Measurements from ENCODE around the gene CD4.

The CD4 gene

DNA sequence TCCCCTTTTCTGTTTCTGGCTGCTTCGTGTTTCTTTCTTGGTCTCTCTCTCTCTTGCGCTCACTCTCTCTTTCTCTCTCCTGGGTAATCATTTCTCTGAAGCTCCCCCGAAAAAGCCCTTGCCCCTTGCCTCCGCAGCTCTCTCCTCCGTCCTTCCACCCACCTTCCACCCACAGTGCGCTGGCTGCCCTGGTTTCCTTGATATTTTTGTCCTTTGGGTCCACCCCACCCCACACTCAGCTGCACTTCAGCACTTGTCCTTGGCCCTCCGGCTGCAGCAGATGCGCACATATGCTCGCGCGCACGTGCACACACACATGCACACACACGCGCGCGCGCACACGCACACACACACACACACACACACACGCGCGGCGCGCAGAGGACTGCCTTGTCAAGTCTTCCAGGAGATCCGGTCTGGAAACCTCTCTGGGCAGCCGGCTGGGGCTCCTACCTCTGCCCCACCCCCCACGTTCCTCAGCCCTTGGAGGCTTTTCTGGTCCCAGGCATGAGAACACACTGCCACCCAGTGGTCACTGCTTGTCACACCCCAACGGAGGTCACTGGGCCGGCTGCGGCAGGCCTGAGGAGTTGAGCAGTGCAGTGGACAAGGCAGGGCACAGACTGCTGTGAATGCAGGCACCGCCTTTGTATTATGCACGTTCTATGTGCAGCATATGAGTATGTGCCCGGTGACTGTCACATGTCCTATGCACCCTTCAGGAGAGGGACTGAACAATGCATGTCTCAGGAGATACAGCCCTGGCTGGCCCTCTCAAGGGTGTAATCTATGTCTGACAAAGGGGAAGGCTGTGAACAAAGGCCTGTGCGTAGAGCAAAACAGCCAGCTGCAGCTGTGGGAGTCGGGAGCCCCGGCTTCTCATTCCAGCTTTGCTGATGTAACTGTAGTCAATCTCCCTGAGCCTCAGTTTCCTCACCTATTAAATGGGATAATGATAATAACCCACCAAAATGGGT lies 10.5 kb upstream of the CD4 start (continued):
- TF ChIP-seq ZFP69B (tag by site-specific recombination; IDR thresholded peaks at IDR 0.05) = peak; percentile 88
- TF ChIP-seq SALL2 (tag by site-specific recombination; IDR thresholded peaks at IDR 0.05; ENCODE audit: borderline replicate concordance) = no peak
- peak; percentile 78 for TF ChIP-seq ZNF629 (tag by site-specific recombination; IDR thresholded peaks at IDR 0.05)
- TF ChIP-seq, protein P1, sequence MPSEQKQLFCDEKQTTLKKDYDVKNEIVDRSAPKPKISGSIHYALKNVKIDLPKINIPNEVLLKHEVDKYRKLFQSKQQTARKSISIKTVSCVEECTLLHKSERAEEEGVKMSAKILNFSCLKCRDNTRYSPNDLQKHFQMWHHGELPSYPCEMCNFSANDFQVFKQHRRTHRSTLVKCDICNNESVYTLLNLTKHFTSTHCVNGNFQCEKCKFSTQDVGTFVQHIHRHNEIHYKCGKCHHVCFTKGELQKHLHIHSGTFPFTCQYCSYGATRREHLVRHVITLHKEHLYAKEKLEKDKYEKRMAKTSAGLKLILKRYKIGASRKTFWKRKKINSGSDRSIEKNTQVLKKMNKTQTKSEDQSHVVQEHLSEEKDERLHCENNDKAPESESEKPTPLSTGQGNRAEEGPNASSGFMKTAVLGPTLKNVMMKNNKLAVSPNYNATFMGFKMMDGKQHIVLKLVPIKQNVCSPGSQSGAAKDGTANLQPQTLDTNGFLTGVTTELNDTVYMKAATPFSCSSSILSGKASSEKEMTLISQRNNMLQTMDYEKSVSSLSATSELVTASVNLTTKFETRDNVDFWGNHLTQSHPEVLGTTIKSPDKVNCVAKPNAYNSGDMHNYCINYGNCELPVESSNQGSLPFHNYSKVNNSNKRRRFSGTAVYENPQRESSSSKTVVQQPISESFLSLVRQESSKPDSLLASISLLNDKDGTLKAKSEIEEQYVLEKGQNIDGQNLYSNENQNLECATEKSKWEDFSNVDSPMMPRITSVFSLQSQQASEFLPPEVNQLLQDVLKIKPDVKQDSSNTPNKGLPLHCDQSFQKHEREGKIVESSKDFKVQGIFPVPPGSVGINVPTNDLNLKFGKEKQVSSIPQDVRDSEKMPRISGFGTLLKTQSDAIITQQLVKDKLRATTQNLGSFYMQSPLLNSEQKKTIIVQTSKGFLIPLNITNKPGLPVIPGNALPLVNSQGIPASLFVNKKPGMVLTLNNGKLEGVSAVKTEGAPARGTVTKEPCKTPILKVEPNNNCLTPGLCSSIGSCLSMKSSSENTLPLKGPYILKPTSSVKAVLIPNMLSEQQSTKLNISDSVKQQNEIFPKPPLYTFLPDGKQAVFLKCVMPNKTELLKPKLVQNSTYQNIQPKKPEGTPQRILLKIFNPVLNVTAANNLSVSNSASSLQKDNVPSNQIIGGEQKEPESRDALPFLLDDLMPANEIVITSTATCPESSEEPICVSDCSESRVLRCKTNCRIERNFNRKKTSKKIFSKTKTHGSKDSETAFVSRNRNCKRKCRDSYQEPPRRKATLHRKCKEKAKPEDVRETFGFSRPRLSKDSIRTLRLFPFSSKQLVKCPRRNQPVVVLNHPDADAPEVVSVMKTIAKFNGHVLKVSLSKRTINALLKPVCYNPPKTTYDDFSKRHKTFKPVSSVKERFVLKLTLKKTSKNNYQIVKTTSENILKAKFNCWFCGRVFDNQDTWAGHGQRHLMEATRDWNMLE (tag by site-specific recombination; conservative IDR thresholded peaks at IDR 0.05; ENCODE audit: low read depth) = no peak
- TF ChIP-seq SP7 (tag by site-specific recombination; IDR thresholded peaks at IDR 0.05) = peak; percentile 92
- TF ChIP-seq ZNF768 (tag by site-specific recombination; IDR thresholded peaks at IDR 0.05) = no peak; the same call in 1 of the 2 replicates
- no peak for TF ChIP-seq ZNF792 (tag by site-specific recombination; IDR thresholded peaks at IDR 0.05)
- TF ChIP-seq, protein P2, sequence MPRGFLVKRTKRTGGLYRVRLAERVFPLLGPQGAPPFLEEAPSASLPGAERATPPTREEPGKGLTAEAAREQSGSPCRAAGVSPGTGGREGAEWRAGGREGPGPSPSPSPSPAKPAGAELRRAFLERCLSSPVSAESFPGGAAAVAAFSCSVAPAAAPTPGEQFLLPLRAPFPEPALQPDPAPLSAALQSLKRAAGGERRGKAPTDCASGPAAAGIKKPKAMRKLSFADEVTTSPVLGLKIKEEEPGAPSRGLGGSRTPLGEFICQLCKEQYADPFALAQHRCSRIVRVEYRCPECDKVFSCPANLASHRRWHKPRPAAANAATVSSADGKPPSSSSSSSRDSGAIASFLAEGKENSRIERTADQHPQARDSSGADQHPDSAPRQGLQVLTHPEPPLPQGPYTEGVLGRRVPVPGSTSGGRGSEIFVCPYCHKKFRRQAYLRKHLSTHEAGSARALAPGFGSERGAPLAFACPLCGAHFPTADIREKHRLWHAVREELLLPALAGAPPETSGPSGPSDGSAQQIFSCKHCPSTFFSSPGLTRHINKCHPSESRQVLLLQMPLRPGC (tag by site-specific recombination; IDR thresholded peaks at IDR 0.05) = peak; percentile 73; the same call in 1 of the 2 replicates
- TF ChIP-seq BCL11A (tag by site-specific recombination; IDR thresholded peaks at IDR 0.05; ENCODE audit: low read depth) = peak; percentile 85
- TF ChIP-seq, protein P3, sequence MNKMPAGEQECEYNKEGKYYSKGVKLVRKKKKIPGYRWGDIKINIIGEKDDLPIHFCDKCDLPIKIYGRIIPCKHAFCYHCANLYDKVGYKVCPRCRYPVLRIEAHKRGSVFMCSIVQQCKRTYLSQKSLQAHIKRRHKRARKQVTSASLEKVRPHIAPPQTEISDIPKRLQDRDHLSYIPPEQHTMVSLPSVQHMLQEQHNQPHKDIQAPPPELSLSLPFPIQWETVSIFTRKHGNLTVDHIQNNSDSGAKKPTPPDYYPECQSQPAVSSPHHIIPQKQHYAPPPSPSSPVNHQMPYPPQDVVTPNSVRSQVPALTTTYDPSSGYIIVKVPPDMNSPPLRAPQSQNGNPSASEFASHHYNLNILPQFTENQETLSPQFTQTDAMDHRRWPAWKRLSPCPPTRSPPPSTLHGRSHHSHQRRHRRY (tag by site-specific recombination; IDR thresholded peaks at IDR 0.05) = no peak
- no peak for TF ChIP-seq ZNF19 (tag by site-specific recombination; IDR thresholded peaks at IDR 0.05; ENCODE audit: low read depth)
- peak; percentile 96 for TF ChIP-seq ZFP37 (tag by site-specific recombination; IDR thresholded peaks at IDR 0.05)
- peak; percentile 77; the same call in 1 of the 2 replicates for TF ChIP-seq KLF8 (tag by site-specific recombination; IDR thresholded peaks at IDR 0.05)
- TF ChIP-seq, protein P4, sequence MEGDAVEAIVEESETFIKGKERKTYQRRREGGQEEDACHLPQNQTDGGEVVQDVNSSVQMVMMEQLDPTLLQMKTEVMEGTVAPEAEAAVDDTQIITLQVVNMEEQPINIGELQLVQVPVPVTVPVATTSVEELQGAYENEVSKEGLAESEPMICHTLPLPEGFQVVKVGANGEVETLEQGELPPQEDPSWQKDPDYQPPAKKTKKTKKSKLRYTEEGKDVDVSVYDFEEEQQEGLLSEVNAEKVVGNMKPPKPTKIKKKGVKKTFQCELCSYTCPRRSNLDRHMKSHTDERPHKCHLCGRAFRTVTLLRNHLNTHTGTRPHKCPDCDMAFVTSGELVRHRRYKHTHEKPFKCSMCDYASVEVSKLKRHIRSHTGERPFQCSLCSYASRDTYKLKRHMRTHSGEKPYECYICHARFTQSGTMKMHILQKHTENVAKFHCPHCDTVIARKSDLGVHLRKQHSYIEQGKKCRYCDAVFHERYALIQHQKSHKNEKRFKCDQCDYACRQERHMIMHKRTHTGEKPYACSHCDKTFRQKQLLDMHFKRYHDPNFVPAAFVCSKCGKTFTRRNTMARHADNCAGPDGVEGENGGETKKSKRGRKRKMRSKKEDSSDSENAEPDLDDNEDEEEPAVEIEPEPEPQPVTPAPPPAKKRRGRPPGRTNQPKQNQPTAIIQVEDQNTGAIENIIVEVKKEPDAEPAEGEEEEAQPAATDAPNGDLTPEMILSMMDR (tag by site-specific recombination; IDR thresholded peaks at IDR 0.05) = peak; percentile 99
- no peak for TF ChIP-seq ZNF510 (tag by site-specific recombination; IDR thresholded peaks at IDR 0.05; ENCODE audit: insufficient replicate concordance)
- TF ChIP-seq ZNF37A (tag by site-specific recombination; IDR thresholded peaks at IDR 0.05) = no peak
- TF ChIP-seq ZFP3 (tag by site-specific recombination; IDR thresholded peaks at IDR 0.05; ENCODE audit: low read depth) = no peak
- TF ChIP-seq, protein P5, sequence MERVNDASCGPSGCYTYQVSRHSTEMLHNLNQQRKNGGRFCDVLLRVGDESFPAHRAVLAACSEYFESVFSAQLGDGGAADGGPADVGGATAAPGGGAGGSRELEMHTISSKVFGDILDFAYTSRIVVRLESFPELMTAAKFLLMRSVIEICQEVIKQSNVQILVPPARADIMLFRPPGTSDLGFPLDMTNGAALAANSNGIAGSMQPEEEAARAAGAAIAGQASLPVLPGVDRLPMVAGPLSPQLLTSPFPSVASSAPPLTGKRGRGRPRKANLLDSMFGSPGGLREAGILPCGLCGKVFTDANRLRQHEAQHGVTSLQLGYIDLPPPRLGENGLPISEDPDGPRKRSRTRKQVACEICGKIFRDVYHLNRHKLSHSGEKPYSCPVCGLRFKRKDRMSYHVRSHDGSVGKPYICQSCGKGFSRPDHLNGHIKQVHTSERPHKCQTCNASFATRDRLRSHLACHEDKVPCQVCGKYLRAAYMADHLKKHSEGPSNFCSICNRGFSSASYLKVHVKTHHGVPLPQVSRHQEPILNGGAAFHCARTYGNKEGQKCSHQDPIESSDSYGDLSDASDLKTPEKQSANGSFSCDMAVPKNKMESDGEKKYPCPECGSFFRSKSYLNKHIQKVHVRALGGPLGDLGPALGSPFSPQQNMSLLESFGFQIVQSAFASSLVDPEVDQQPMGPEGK (tag by site-specific recombination; IDR thresholded peaks at IDR 0.05) = peak; percentile 98
- TF ChIP-seq ZNF560 (tag by site-specific recombination; IDR thresholded peaks at IDR 0.05; ENCODE audit: borderline replicate concordance) = no peak
- TF ChIP-seq BCL11B (tag by site-specific recombination; IDR thresholded peaks at IDR 0.05; ENCODE audit: low read depth) = peak; percentile 73; the same call in 1 of the 2 replicates
- no peak for TF ChIP-seq TCF7L2 (IDR thresholded peaks at IDR 0.05; ENCODE audit: borderline replicate concordance, low read depth, low read length)
- no peak for TF ChIP-seq RBAK (tag by site-specific recombination; IDR thresholded peaks at IDR 0.05)
- no peak; the same call in 1 of the 2 replicates for TF ChIP-seq ZNF785 (tag by site-specific recombination; IDR thresholded peaks at IDR 0.05)
- TF ChIP-seq ZNF202 (tag by site-specific recombination; IDR thresholded peaks at IDR 0.05; ENCODE audit: borderline replicate concordance) = no peak
- TF ChIP-seq MZF1 (tag by site-specific recombination; IDR thresholded peaks at IDR 0.05; ENCODE audit: borderline replicate concordance) = no peak
- 0 out of 2 replicates have a peak, but pooled peaks have one; percentile 23 for TF ChIP-seq ZNF121 (tag by site-specific recombination; IDR thresholded peaks at IDR 0.05)
- no peak for TF ChIP-seq ZNF521 (tag by site-specific recombination; IDR thresholded peaks at IDR 0.05)
